ENCODE measurements around the gene SLC6A3.
A peak's percentile ranks its signal among the peaks of the same experiment; 100 is the strongest.

SLC6A3 gene

GRCh38 chr5:1445313-1445688 is at the start of gene SLC6A3:
SLC6A3 (minus strand) TSS chr5:1445440; CDS start chr5:1443197, 2,243 bp downstream.
- no peak for DNase-seq (ENCODE audit: low read depth in 1 of 2, low spot score in 1 of 2)

DNA sequence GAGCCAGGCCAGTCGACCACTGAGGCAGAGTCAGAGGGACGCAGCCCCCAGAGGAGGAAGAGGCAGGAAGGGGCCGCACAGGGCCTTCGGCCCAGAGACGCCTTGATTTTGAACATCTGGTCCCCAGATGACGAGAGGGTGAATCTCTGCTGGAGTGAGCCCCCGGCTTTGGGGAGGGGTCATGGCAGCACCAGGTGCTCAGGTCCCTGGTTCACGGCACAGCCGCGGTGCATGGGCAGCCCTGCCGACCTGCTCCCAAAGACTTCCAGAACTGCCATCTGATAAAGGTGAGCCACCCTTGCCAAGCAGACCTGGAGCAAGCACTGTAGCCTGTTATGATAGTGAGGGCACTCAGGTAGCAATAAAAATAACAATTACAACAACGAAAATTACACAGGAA is 48.7 kb upstream of the SLC6A3 start:
- DNase-seq (ENCODE audit: low read depth in 1 of 2, low spot score in 1 of 2) = no peak

GRCh38 chr5:1493413-1493812 is 48.2 kb upstream of the SLC6A3 start:
- no peak for DNase-seq (ENCODE audit: low read depth in 1 of 2, low spot score in 1 of 2)

DNA sequence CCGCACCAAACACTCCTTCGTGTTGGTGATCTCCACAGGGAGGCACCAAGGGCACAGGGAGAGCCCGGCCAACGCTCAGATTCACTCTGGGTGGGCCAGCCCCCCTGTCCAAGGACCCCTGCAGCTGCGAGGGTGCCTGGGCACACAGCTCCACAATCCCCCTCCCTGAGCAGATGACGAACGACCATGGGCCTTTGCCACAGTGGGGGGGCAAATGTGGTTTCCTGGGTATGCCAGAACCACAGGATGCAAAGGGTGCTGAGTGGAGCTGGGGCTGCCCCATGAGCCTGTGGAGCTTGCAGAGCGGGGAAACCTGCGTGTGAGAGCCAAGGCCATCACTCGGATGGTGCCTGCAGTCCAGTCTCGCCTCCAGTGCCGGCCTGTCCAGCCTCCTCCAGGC is 47.5 kb upstream of the SLC6A3 start:
- no peak for DNase-seq (ENCODE audit: low read depth in 1 of 2, low spot score in 1 of 2)

DNA sequence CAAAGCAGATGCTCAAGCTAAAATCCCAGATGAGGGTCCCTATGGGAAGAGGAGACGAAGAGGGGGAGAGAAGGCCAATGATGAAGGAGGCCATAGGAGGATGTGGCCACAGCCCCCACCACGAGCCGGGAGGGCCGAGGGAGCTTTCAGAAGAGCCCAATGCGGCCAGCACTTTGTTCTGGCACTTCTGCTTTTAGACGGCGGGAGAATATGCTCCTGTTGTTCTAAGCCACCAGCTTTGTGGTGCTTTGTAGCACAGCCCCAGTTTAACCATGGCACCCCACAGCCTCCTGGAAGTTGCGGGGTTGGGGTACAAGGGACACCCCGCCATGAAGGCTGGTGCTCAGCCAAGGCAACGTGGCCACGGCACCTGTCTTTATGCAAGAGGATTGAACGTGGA is 45.1 kb upstream of the SLC6A3 start:
- DNase-seq (ENCODE audit: low read depth in 1 of 2, low spot score in 1 of 2) = no peak

GRCh38 chr5:1489754-1490153 is 44.5 kb upstream of the SLC6A3 start:
- no peak for DNase-seq (ENCODE audit: low read depth in 1 of 2, low spot score in 1 of 2)

DNA sequence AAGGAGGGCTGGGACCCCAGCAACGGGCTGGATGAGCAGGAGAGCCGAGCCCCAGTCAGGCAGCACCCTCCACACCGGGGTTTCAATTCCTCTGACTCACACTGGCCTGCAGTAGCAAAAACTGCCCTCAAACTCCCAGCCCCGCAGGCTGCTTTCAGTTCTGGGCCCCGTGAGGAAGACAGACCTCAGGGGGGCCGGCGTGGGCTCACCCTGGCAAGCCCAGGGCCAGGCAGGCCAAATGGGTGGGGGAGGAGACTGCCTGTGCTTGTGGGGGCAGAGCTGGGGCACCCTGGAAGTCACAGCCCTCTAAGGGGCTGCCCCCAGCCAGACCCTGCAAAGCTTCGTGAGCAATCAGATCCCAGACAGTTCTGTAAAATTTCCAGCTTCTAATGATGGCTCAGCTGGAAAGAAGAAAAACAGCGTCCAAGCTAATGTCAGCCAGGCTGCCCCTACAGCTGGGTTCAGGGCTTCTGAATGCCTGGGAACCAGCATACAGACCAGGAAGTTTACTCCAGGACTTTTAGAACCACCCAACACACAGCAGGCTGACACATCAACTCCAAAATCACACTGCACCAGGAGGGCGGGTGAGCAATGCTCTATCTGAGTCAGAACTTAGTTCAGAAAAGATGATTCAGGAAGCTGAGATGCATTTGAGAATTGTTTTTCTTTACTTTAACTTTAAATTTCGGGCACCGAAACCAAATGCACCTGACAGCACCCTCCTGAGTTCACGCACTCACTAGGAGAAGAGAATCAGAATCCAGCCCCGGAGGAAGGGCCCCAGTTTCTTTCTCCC is 43.8 kb upstream of the SLC6A3 start:
- DNase-seq (ENCODE audit: low read depth in 1 of 2, low spot score in 1 of 2) = peak in 1 of 2 donors; percentile 25

- DNase-seq (ENCODE audit: low read depth in 1 of 2, low spot score in 1 of 2) = no peak
Measured at GRCh38 chr5:1487079-1487764, 42.0 kb upstream of the SLC6A3 start.

GRCh38 chr5:1486271-1486670 is 41.0 kb upstream of the SLC6A3 start:
- no peak for DNase-seq (ENCODE audit: low read depth in 1 of 2, low spot score in 1 of 2)

- DNase-seq (ENCODE audit: low read depth in 1 of 2, low spot score in 1 of 2) = no peak
Measured at GRCh38 chr5:1485579-1486118, 40.4 kb upstream of the SLC6A3 start.

DNA sequence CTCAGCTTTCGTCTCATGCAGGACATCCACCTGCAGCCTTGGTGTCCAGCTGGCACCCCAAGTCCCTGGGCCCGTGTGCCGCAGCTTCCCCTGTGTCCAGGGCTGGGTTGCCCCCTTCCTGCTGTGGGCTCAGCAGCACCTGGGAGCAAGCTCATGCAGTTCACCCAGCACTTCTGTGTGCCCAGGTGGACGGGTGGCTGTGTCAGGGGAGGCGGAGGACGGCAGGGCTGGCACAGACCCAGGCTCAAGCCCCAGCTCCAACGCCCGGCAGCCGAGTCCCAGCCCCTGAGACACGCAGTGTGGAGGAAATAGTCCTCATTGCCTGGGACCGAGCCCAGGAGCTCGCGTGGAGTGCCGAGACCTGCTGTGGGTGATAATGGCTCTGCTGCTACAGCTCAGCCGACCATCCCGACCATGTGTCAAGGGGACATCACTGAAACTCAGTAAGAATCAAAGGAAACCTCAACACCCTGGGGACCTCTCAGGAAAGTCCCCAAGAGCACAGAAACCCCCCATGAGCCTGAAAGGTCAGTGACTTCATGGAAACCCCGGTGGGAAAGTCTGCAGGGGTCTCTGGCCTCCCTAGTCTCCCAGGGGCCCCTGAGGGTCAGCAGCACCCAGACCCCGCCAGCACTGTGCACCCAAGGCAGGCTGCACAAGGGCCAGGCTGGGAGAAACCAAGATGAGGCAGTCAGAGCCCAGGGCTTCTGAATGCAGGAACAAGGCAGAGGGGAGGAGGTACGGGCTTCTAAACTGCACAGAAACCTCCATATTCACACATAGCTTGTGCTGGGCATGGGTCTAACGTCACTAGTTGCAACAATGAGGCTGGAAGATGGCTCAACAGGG is 39.7 kb upstream of the SLC6A3 start:
- no peak for DNase-seq (ENCODE audit: low read depth in 1 of 2, low spot score in 1 of 2)

DNA sequence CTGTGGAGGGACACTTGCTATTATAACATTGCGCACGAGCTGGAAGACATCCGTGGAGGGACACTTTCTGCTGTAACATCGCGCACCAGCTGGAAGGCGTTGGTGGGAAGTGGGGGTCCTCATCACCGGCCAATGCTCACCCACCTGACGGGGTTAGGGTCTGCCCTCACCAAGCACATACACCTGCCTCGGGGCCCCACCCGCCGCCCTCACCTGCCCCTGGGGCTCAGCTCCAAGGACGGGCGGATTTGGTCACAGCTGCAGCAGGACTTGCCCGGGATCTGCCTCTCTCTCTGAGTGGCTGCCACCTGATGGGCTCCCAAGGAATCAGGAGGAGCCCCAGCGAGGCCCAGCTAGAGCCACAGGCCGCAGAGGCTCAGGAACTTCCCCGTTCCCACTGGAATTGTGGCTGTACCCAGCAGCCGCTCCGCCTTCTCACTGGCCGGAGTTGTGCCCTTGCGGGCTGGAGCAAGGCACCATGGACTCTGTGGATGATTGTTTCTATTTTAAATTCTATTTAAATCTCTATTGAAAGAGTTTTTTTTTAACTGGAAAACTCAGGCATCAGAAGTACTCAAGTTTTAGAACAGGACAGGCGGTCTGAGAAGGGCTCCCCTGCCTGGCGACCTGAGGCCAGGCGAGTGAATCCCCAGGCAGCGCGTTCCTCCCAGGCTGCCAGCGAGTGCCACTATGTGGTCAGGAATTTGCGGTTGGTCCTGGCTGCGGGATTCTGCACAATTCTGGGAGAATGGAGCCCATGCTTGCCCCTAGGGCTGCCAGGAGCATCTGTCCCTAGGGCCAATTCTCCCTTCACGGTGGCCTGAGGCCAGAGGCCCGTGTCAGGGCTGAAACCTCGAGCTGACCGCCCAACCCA is 38.9 kb upstream of the SLC6A3 start:
- no peak for DNase-seq (ENCODE audit: low read depth in 1 of 2, low spot score in 1 of 2)

- no peak for DNase-seq (ENCODE audit: low read depth in 1 of 2, low spot score in 1 of 2)
Measured at GRCh38 chr5:1483064-1483463, 37.8 kb upstream of the SLC6A3 start.

DNA sequence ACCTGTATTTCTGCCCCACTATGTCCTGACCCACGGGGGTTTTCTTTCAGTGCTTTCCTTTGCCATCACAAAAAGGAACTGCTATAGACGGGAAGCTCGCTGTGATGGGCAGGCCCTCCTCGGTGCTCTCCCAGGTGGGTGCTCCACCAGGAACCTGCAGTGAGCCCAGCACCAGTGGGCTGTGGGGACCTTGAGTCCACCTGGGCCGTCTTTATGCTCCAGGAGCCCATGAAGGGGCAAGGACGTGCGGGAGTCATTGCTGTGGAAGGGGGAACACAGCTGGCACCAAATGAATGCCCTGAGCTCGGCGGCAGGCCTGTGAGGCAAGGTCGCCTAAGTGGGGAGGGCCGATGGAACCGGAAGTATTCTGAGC is 36.7 kb upstream of the SLC6A3 start:
- DNase-seq (ENCODE audit: low read depth in 1 of 2, low spot score in 1 of 2) = no peak

DNA sequence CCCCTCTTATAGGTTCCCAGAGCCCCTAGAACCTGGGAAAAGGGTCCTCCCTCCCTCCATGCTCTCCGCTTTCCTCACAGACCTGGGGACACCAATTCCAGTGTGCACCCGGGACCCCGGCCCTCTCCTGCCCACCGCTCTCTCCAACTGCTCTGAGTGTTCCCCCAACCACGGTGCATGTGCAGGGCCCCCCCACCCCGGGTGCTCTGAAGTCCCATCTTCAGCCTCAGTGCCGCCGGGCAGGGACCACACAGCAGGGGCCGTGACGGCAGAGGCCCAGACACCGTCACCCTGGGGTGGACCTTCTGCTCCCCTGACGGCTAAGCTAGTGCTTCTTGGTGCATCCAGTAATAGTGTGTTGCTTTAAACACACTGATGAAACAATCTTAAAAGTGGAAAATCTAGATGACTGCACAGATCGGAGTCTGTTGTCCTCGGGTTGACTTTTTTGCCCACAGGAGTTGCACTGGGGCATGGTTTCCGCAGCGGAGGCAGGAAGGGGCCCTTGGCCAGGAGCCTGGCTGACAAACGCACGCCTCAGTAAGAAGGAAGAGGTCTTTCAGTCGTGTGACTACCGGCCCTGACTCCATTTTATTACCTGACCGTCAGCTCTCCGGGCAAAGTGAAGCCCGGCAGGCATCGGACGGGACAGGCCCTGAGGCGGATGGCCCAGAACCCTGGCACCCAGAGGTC is 36.2 kb upstream of the SLC6A3 start:
- no peak for DNase-seq (ENCODE audit: low read depth in 1 of 2, low spot score in 1 of 2)

DNA sequence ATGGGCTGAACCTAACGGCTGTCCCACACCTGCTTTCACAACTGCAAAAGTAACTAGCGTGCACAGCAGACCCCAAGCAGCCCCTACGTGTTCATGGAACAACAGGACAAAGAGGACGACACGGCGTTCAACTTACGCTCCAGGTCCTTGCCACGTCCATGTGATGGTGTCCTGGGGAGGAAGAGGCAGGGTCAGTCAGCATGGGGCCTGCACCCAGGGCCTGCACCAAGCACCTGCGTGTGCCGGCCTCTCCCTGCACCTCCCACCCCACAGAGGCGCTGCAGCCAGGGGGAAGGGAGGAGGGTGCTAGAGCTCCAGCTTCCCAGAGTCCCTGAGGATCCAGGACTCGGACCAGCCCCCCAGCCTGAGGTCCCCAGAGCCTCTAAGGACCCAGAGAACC is 35.6 kb upstream of the SLC6A3 start:
- DNase-seq (ENCODE audit: low read depth in 1 of 2, low spot score in 1 of 2) = no peak

GRCh38 chr5:1480217-1480616 is 35.0 kb upstream of the SLC6A3 start:
- no peak for DNase-seq (ENCODE audit: low read depth in 1 of 2, low spot score in 1 of 2)

DNA sequence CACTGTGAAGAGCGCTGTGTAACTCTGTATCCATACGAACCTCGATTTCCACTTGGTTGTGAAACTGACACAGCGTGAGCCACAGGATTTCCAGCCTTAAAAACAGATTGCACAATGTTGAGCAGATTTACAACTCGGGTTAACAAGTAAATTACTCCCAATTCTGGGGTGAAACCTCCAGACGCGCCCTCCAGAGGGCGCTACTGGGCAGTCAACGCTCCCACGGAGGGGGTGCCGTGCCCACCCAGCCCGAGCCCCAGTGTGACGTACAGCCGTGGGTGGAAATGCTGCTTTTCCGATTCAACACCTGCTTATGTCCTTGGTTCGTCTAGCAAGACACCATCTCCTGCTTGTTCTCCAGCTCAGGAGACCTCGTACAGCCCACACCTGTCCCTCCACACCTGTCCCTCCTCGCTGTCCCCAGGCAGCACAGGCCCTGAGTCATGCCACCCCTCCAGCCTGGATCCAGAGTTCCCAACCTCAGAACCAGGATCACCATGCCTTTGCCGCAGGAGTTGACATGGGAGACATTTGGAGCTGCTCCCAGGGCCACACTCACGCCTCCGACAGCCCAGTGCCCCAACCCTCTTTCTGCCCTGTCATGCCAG is 34.4 kb upstream of the SLC6A3 start:
- DNase-seq (ENCODE audit: low read depth in 1 of 2, low spot score in 1 of 2) = peak in 1 of 2 donors; percentile 13

- no peak for DNase-seq (ENCODE audit: low read depth in 1 of 2, low spot score in 1 of 2)
Measured at GRCh38 chr5:1479066-1479465, 33.8 kb upstream of the SLC6A3 start.
